ENCODE data around the gene SPTLC3.
"Not testable (repeated sequence)": the region's sequence is repeated elsewhere in the genome, so short reads cannot be mapped to it uniquely, and the experiment has no call there.

The SPTLC3 gene

GRCh38 chr20:13008761-13009681 is at the start of gene SPTLC3:
SPTLC3 (plus strand) TSS chr20:13008972; CDS start chr20:13009268, 296 bp downstream.
- peak; percentile 42 for DNase-seq

GRCh38 chr20:12961725-12962124 is 47.0 kb upstream of the SPTLC3 start:
- DNase-seq: no peak

GRCh38 chr20:12962895-12963294 is 45.9 kb upstream of the SPTLC3 start:
- DNase-seq: no peak

GRCh38 chr20:12963416-12963815 is 45.4 kb upstream of the SPTLC3 start:
- peak; percentile 1 for DNase-seq

GRCh38 chr20:12965212-12965869 is 43.4 kb upstream of the SPTLC3 start:
- no peak for DNase-seq

- peak; percentile 45 for DNase-seq
These were observed 42.9 kb upstream of the SPTLC3 start for GRCh38 chr20:12965870-12966251.

- DNase-seq: peak; percentile 60
These were observed 42.2 kb upstream of the SPTLC3 start for GRCh38 chr20:12966468-12967085.

- no peak for DNase-seq
These were observed 40.8 kb upstream of the SPTLC3 start for GRCh38 chr20:12967932-12968331.

GRCh38 chr20:12968472-12968871 is 40.3 kb upstream of the SPTLC3 start:
- DNase-seq: no peak

GRCh38 chr20:12969071-12969669 is 39.6 kb upstream of the SPTLC3 start:
- DNase-seq: no peak

GRCh38 chr20:12970372-12970821 is 38.4 kb upstream of the SPTLC3 start:
- DNase-seq: peak; percentile 65

GRCh38 chr20:12975833-12976608 is 32.8 kb upstream of the SPTLC3 start:
- no peak for DNase-seq

GRCh38 chr20:12976720-12977309 is 32.0 kb upstream of the SPTLC3 start:
- DNase-seq: no peak

GRCh38 chr20:12977328-12978125 is 31.2 kb upstream of the SPTLC3 start:
- no peak for DNase-seq

GRCh38 chr20:12978126-12978394 is 30.7 kb upstream of the SPTLC3 start:
- DNase-seq: no peak

- DNase-seq: no peak
These were observed 29.9 kb upstream of the SPTLC3 start for GRCh38 chr20:12978613-12979495.

- DNase-seq: not testable (repeated sequence)
These were observed 29.1 kb upstream of the SPTLC3 start for GRCh38 chr20:12979713-12980112.

GRCh38 chr20:12982098-12982497 is 26.7 kb upstream of the SPTLC3 start:
- no peak for DNase-seq

GRCh38 chr20:12984069-12984765 is 24.6 kb upstream of the SPTLC3 start:
- no peak for DNase-seq

- DNase-seq: no peak
These were observed 23.9 kb upstream of the SPTLC3 start for GRCh38 chr20:12984863-12985262.

All from eye (tissue), 1 donor.